Esophagus squamous epithelium (tissue), 5 donors: Measurements from ENCODE around the gene CTRB2. TPM values are rescaled to one million over a fixed set of nuclear protein-coding genes. Genes with fewer than 3 reads are reported as not detected.
"Not testable (repeated sequence)": the region's sequence is repeated elsewhere in the genome, so short reads cannot be mapped to it uniquely, and the experiment has no call there.

ENCODE experiments used
- DNase-seq: peaks from one replicate; lab custom pipeline; 2025; lab: John Stamatoyannopoulos, UW
- H3K27ac ChIP-seq, 4 donors: fragments of 200-600 bp; sonication (generic); one replicate each; pipeline ENCODE4 v1.5.1; 2016 to 2019; ENCODE audit warnings: mild to moderate bottlenecking in 1 of 4
- H3K27me3 ChIP-seq, 4 donors: fragments of 200-600 bp; sonication (generic); 1 replicate in 3 of 4; 2 replicates in 1 of 4; pipeline versions ENCODE4 v1.5.1 to v1.6.0; 2017 to 2021; ENCODE audit warnings: antibody characterized with exemption in 1 of 4
- H3K36me3 ChIP-seq, 3 donors: fragments of 200-600 bp; sonication (generic); one replicate each; pipeline ENCODE4 v1.5.1; 2016 to 2019
- H3K4me1 ChIP-seq, 3 donors: fragments of 200-600 bp; sonication (generic); one replicate each; pipeline ENCODE4 v1.5.1; 2017 to 2019
- H3K4me3 ChIP-seq, 4 donors: fragments of 200-600 bp; sonication (generic); 1 replicate in 3 of 4; 2 replicates in 1 of 4; pipeline ENCODE4 v1.5.1; 2016 to 2019; ENCODE audit warnings: mild to moderate bottlenecking in 2 of 4, moderate library complexity in 1 of 4
- H3K9me3 ChIP-seq, 3 donors: fragments of 200-600 bp; sonication (generic); one replicate each; pipeline ENCODE4 v1.5.1; 2016 to 2019
- CTCF ChIP-seq, 6 experiments: fragments of 450-650 bp in 4 of 6; fragments of 200-600 bp in 2 of 6; sonication (generic) in 2 of 6; IDR thresholded peaks; one replicate each; pipeline ENCODE4 v1.5.1; 2016 to 2019; ENCODE audit warnings: antibody characterized with exemption in 6 of 6, mild to moderate bottlenecking in 4 of 6, moderate library complexity in 4 of 6
- POLR2A ChIP-seq, 4 donors: fragments of 450-650 bp; IDR thresholded peaks; one replicate each; pipeline ENCODE4 v1.6.1; 2017; ENCODE audit warnings: antibody characterized with exemption in 4 of 4, mild to moderate bottlenecking in 4 of 4, moderate library complexity in 3 of 4
- WGBS, 2 donors: methylation state at CpG; one replicate each; pipeline ENCODE4 v1.1.5; 2018; 5-methylcytosine and 5-hydroxymethylcytosine counted together
- intact Hi-C: fragments of 100-400 bp; cut with DNase I; formaldehyde crosslinking; loops from one replicate; pipeline ENCODE4 v1.15.0; 2022
- total RNA-seq, 4 donors: library from RNA; depleted of rRNA; stranded (reverse); fragments of >200 nt; gene quantifications; one replicate each; pipeline ENCODE4 v1.1.0, GENCODE V29; 2016
- donor health status: DM: yes; HTN: yes; CAD: no.

The CTRB2 gene
- total RNA-seq, 4 donors from 2014 or later: not detected

DNA sequence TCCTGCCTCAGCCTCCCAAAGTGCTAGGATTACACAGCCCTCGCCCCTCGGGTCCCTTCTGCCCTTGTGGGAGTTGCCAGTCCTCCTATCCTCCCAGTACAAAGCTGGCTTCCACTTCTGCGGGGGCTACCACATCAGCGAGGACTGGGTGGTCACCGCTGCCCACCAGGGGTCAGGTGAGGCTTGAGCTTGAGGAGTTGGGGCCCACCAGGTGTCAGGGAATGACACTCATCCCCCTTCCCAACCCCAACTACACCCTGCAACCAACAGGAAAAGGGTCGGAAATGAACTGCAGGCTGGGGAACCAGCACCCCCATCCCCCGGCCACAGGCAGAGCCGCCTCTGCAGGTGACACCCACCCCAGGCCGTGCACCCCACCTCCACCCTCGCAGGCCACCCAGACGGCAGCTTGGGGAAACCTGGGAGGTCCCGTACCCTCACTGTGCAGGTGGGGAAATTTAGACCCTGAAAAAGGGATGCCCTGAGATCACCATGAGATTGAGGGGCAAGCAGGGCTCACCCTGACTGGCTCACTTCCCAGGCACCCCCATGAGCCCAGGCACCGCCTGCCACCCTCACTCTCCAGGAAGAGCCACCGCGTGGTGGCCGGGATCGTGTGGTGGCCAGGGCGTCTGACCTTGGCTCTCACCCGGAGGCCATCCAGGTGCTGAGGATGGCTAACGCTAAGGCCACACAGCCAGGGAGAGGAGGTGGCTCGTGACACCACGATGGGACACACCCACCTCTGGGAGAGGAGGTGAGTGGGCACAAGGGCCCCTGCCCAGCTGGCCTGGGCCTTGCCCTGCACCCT is 19.8 kb upstream of the CTRB2 start:
- no peak for DNase-seq
- H3K36me3 ChIP-seq: peaks cover 15 to 43% (median 17%) of the 10 kb centered on the region in 3 donors
- TF ChIP-seq POLR2A (IDR thresholded peaks at IDR 0.05): no peak
- no peak for TF ChIP-seq CTCF (IDR thresholded peaks at IDR 0.05)
- H3K27ac ChIP-seq: no peak overlapping the region
- WGBS, 2 donors: 90 to 100% methylated on average over 2 to 4 of the region's 22 CpGs
- intact Hi-C loops: no loop called here
- no peaks in the 10 kb centered on the region for H3K4me1 ChIP-seq
- peaks cover 0 to 32% (median 0%) of the 10 kb centered on the region in 4 donors for H3K27me3 ChIP-seq
- H3K9me3 ChIP-seq: no peaks in the 10 kb centered on the region
- H3K4me3 ChIP-seq: no peak overlapping the region

DNA sequence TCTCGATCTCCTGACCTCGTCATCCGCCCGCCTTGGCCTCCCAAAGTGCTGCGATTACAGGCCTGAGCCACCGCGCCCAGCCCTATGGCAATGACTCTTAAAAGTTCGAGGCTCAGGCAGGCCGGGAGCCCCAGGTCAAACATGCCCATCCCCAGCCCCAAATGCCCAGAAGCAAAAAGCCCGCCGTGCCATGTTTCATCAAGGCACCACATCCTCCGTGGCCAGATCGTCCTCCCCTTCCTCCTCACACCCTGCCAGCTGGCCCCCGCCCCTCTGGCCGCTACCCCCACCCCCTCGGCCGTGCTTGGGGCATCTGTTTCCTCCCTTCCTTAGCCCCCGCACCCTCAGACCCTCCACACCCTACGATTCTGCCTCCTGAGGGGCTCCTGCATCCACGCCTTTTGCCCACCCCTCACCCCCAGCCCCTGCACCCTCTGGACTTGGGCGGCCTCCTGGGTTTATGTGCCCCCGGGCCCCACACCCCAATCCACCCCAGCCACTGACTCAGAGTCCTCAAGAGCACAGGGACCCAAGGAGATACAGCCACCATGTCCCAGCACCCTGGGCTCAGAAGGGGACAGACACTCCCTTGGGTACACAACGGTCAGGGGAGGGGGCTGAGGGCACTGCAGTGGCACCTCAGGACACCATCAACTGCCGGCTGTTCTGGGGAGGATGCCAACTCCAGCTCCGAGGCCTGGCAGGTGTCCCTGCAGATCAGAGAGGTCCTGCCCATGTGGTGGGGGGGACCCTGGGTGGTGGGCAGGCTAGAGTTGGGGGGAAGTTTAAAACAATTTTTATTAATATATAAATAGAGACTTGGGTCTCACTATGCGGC is 18.9 kb upstream of the CTRB2 start:
- Histone ChIP-seq H3K36me3 (peaks cover 15 to 35% (median 17%) of the 10 kb centered on the region in 3 donors), H3K9me3 (no peaks in the 10 kb centered on the region), H3K4me3 (no peak overlapping the region), H3K27ac (no peak overlapping the region), H3K27me3 (peaks cover 0 to 32% (median 0%) of the 10 kb centered on the region in 4 donors), H3K4me1 (no peaks in the 10 kb centered on the region)
- DNase-seq: no peak
- TF ChIP-seq CTCF (IDR thresholded peaks at IDR 0.05) (no peak), POLR2A (IDR thresholded peaks at IDR 0.05) (no peak)
- WGBS, 2 donors: 45 to 60% methylated on average over 11 to 22 of the region's 26 CpGs
- intact Hi-C loops: no loop called here

DNA sequence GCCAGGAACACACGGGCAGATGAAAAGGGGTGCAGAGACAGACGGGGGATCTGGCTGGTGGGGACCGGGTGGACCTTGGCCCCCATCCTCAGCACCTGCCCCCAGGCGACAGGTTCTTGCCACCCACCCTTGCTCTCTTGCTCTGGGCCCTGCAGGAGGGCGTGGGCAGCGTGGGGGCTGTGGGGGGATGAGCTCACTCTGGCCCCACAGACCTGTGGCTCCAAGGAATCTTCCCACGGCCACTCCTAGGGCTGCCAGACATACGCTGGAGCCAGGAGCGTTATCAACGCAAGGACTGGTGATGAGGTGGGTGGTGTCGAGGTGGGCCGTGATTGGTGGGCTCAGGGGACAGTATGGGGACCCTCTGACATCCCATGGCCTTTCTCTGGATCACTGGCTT is 18.1 kb upstream of the CTRB2 start:
- intact Hi-C loops: no loop called here

DNA sequence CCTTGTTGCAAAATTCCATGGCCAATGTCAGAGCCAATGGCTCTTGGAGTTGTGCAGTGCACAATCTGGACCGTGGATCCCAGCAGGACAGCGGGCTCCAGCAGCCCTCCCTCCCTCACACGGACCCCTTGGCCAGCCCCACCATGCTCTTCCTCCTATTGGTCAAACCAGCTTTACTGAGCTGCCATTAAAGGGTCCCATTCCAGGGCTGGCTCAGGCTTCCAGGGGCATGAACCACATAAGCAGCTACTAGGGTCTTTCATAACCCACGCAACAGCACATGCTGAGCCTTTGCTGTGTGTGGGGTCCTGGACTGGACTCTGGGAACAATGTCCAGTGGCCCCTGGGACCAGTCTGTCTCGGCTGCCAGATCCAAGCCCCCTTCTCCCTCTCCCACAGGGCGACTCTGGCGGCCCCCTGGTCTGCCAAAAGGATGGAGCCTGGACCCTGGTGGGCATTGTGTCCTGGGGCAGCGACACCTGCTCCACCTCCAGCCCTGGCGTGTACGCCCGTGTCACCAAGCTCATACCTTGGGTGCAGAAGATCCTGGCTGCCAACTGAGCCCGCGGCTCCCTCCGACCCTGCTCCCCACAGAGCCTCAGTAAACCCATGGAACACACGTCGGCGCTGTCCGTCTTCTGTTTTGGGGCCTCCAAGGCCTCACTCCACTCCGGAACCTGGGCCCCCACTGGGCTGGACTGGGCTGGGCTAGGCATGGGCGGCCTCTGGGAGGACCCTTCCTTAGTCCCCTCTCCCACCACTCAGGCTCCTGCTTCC is 17.5 kb upstream of the CTRB2 start:
- intact Hi-C loops: loop anchor here (1.0 kb wide), 1 partner anchor 18 kb away; no protein-coding TSS in a partner anchor
- WGBS, 2 donors: 73 to 80% methylated on average over 1 to 3 of the region's 20 CpGs
- peaks cover 10 to 21% (median 14%) of the 10 kb centered on the region in 3 donors for H3K36me3 ChIP-seq
- H3K4me3 ChIP-seq: no peak overlapping the region
- H3K9me3 ChIP-seq: no peaks in the 10 kb centered on the region
- H3K27ac ChIP-seq: no peak overlapping the region
- TF ChIP-seq POLR2A (IDR thresholded peaks at IDR 0.05) (no peak), CTCF (IDR thresholded peaks at IDR 0.05) (no peak)
- no peak for DNase-seq
- no peaks in the 10 kb centered on the region for H3K4me1 ChIP-seq
- peaks cover 0 to 32% (median 0%) of the 10 kb centered on the region in 4 donors for H3K27me3 ChIP-seq

More for the DNA sequence above, 18.1 kb upstream of the CTRB2 start:
- WGBS, 2 donors: 42 to 47% methylated on average over 5 to 6 of the region's 12 CpGs
- H3K9me3 ChIP-seq: no peaks in the 10 kb centered on the region
- no peaks in the 10 kb centered on the region for H3K4me1 ChIP-seq
- no peak for DNase-seq
- H3K36me3 ChIP-seq: peaks cover 15 to 27% (median 16%) of the 10 kb centered on the region in 3 donors
- no peak overlapping the region for H3K27ac ChIP-seq
- H3K27me3 ChIP-seq: peaks cover 0 to 32% (median 0%) of the 10 kb centered on the region in 4 donors
- no peak overlapping the region for H3K4me3 ChIP-seq
- TF ChIP-seq CTCF (IDR thresholded peaks at IDR 0.05) (no peak), POLR2A (IDR thresholded peaks at IDR 0.05) (no peak)

DNA sequence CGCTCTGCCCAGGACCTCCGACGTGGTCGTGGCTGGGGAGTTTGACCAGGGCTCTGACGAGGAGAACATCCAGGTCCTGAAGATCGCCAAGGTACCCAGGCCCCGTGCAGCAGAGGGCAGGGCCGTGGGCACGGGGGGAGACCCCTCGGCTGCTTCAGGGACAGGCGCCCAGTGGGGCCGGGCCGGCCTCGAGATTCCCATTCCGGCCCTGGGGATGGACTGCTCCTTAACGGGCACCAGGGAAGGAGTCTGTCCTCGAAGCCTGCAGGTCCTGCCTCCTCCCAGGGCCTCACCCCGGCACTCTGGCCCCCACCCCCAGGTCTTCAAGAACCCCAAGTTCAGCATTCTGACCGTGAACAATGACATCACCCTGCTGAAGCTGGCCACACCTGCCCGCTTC is 16.2 kb upstream of the CTRB2 start:
- H3K36me3 ChIP-seq, H3K27ac ChIP-seq, H3K4me3 ChIP-seq, H3K9me3 ChIP-seq, intact Hi-C loops, DNase-seq, H3K4me1 ChIP-seq: not testable (repeated sequence)
- peaks cover 0 to 32% (median 0%) of the 10 kb centered on the region in 4 donors for H3K27me3 ChIP-seq
- 84% methylated on average over 8 of the region's 20 CpGs; no CpG with 5 or more reads in 1 of the 2 donors for WGBS, 2 donors
